CD14-positive monocyte (primary cell): ENCODE data around the gene ZMYND15. TPM values are rescaled to one million over a fixed set of nuclear protein-coding genes. Genes with fewer than 3 reads are reported as not detected.

ENCODE experiments used
- DNase-seq, 3 donors: peaks; one replicate each; pipeline ENCODE4 v3.0.0-alpha.2; 2011 to 2022
- H2AFZ ChIP-seq: 2 replicates; pipeline ENCODE4 v1.6.0; 2012; ENCODE audit warnings: mild to moderate bottlenecking, low read depth, low read length, inconsistent platforms; ENCODE audit not compliant: insufficient read depth, poor library complexity, severe bottlenecking
- H3K27ac ChIP-seq, 2 donors: 1 replicate in 1 of 2; 2 replicates in 1 of 2; pipeline ENCODE4 v1.5.1; 2012 to 2013; ENCODE audit warnings: low read length in 2 of 2, control low read depth in 1 of 2, inconsistent platforms in 1 of 2, low read depth in 1 of 2, mild to moderate bottlenecking in 1 of 2
- H3K27me3 ChIP-seq, 2 donors: one replicate each; pipeline versions ENCODE4 v1.6.0 to v1.6.1; 2011 to 2013; ENCODE audit warnings: low read length in 2 of 2; ENCODE audit not compliant: control insufficient read depth in 2 of 2, insufficient read depth in 2 of 2
- H3K36me3 ChIP-seq, 2 donors: replicated peaks in 1 of 2; 1 replicate in 1 of 2; 2 replicates in 1 of 2; pipeline versions ENCODE4 v1.5.1 to v1.6.1; 2012 to 2013; ENCODE audit warnings: low read length in 2 of 2, control low read depth in 1 of 2, inconsistent platforms in 1 of 2, mild to moderate bottlenecking in 1 of 2; ENCODE audit not compliant: insufficient read depth in 2 of 2, control insufficient read depth in 1 of 2
- H3K4me1 ChIP-seq, 2 donors: 1 replicate in 1 of 2; 2 replicates in 1 of 2; pipeline versions ENCODE4 v1.5.1 to v1.6.1; 2012 to 2013; ENCODE audit warnings: low read length in 2 of 2, control low read depth in 1 of 2, inconsistent platforms in 1 of 2, mild to moderate bottlenecking in 1 of 2, moderate library complexity in 1 of 2; ENCODE audit not compliant: insufficient read depth in 2 of 2, control insufficient read depth in 1 of 2
- H3K4me2 ChIP-seq: replicated peaks from 2 replicates; pipeline ENCODE3; 2012; ENCODE audit warnings: low read length, moderate library complexity, mild to moderate bottlenecking; ENCODE audit not compliant: poor library complexity, severe bottlenecking; ENCODE audit errors: extremely low read depth
- H3K4me3 ChIP-seq, 3 experiments: fragments of 200-600 bp in 1 of 3; sonication (generic) in 1 of 3; replicated peaks in 1 of 3; 1 replicate in 2 of 3; 2 replicates in 1 of 3; pipeline ENCODE4 v1.5.1; 2011 to 2013; ENCODE audit warnings: low read length in 3 of 3, mild to moderate bottlenecking in 3 of 3, control low read depth in 2 of 3, low read depth in 2 of 3, inconsistent platforms in 1 of 3, moderate library complexity in 1 of 3
- H3K79me2 ChIP-seq: 2 replicates; pipeline ENCODE4 v1.6.0; 2012; ENCODE audit warnings: mild to moderate bottlenecking, control low read depth, inconsistent platforms, low read length, moderate library complexity; ENCODE audit not compliant: insufficient read depth
- H3K9ac ChIP-seq: 2 replicates; pipeline ENCODE4 v1.6.0; 2017; ENCODE audit warnings: low read length, mild to moderate bottlenecking; ENCODE audit not compliant: insufficient read depth, poor library complexity, severe bottlenecking
- H3K9me3 ChIP-seq, 2 donors: replicated peaks in 1 of 2; 1 replicate in 1 of 2; 2 replicates in 1 of 2; pipeline versions ENCODE4 v1.5.1 to v1.6.1; 2012 to 2013; ENCODE audit warnings: low read length in 2 of 2, control low read depth in 1 of 2; ENCODE audit not compliant: control insufficient read depth in 1 of 2, insufficient read depth in 1 of 2
- H4K20me1 ChIP-seq: 2 replicates; pipeline ENCODE4 v1.6.0; 2012; ENCODE audit warnings: mild to moderate bottlenecking, low read length, control low read depth, moderate library complexity; ENCODE audit not compliant: insufficient read depth
- H3K27ac Mint-ChIP-seq, 7 donors: one replicate each; pipeline ENCODE4 v1.8.0; 2020; ENCODE audit warnings: mild to moderate bottlenecking in 7 of 7, mixed read lengths in 7 of 7, moderate library complexity in 6 of 7, inconsistent platforms in 2 of 7
- H3K27me3 Mint-ChIP-seq, 3 donors: one replicate each; pipeline ENCODE4 v1.8.0; 2021 to 2022; ENCODE audit warnings: low read depth in 3 of 3, mild to moderate bottlenecking in 3 of 3, mixed read lengths in 3 of 3, moderate library complexity in 3 of 3, inconsistent platforms in 1 of 3
- H3K36me3 Mint-ChIP-seq, 2 donors: one replicate each; pipeline ENCODE4 v1.8.0; 2020; ENCODE audit warnings: mixed read lengths in 2 of 2, inconsistent platforms in 1 of 2, mild to moderate bottlenecking in 1 of 2
- H3K4me1 Mint-ChIP-seq: one replicate; pipeline ENCODE4 v1.8.0; 2020; ENCODE audit warnings: mild to moderate bottlenecking, mixed read lengths
- H3K4me3 Mint-ChIP-seq, 2 donors: one replicate each; pipeline ENCODE4 v1.8.0; 2020; ENCODE audit warnings: mild to moderate bottlenecking in 2 of 2, mixed read lengths in 2 of 2, moderate library complexity in 1 of 2
- H3K9me3 Mint-ChIP-seq, 7 donors: one replicate each; pipeline ENCODE4 v1.8.0; 2020 to 2022; ENCODE audit warnings: mixed read lengths in 7 of 7, mild to moderate bottlenecking in 6 of 7, moderate library complexity in 6 of 7, inconsistent platforms in 2 of 7
- CTCF ChIP-seq: fragments of 200-600 bp; IDR thresholded peaks from one replicate; pipeline ENCODE4 v1.8.0; 2022; ENCODE audit warnings: antibody characterized with exemption, mild to moderate bottlenecking
- WGBS: methylation state at CpG from one replicate; pipeline ENCODE4 v1.1.5; 2013; ENCODE audit warnings: missing lambda C conversion rate; ENCODE audit not compliant: insufficient coverage; 5-methylcytosine and 5-hydroxymethylcytosine counted together
- intact Hi-C, 2 donors: fragments of 100-400 bp; cut with micrococcal nuclease; formaldehyde crosslinking; loops; one replicate each; pipeline versions ENCODE4 v1.15.0 to v1.15.1; 2023
- polyA plus RNA-seq, 3 donors: library from polyadenylated mRNA; depleted of rRNA in 1 of 3; unstranded in 2 of 3; stranded (reverse) in 1 of 3; fragments of 300-500 nt in 2 of 3; fragments of >200 nt in 1 of 3; fragmentation: Illumina TruSeq in 2 of 3; gene quantifications; 1 replicate in 2 of 3; 2 replicates in 1 of 3; pipeline ENCODE4 v1.2.3, GENCODE V29; 2012 to 2021

Gene ZMYND15
- polyA plus RNA-seq, 3 donors = 0.97 to 13.6 (median 1.2) TPM

DNA sequence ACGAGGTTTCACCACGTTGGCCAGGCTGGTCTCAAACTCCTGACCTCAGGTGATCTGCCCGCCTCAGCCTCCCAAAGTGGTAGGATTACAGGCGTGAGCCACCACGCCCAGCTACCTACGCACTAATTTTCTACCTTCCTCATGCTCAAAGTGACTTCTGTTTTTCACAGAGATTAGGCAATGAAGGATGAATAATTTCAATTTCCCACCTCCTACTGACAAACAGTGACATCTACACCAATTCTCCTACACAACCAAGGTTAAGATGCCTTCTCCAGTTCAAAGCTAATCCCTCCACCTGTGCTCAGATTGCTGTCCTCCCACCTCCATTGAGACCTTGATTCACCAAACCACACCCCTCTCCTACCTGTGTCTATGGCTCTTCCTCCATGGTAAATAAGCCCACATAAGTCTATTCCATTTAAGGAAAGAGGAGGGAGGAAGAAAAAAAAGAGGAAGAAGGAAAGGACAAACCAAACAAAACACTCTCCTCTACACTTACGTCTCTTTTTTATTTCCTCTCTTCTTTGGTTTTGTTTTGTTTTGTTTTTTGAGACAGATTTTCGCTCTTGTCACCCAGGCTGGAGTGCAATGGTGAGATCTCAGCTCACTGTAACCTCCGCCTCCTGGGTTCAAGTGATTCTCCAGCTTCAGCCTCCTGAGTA, 13.9 kb upstream of the ZMYND15 start:
- Histone ChIP-seq H3K79me2 (no peaks in the 10 kb centered on the region), H2AFZ (no peak overlapping the region), H3K4me3 (peak overlapping the region in 1 of 3 experiments; percentile 30), H3K4me1 (peaks cover 48 to 63% of the 10 kb centered on the region in 2 donors), H3K9me3 (no peaks in the 10 kb centered on the region), H3K27ac (peak overlapping the region; percentile 83 to 91), H3K36me3 (peaks cover 11 to 12% of the 10 kb centered on the region in 2 donors), H3K27me3 (no peaks in the 10 kb centered on the region), H3K9ac (peak overlapping the region; percentile 35), H4K20me1 (peaks cover 13% of the 10 kb centered on the region), H3K4me2 (peak overlapping the region; percentile 44)
- peaks cover 59% of the 10 kb centered on the region for H3K4me1 Mint-ChIP-seq
- no CpG with 5 or more reads among the region's 9 CpGs for WGBS
- peaks cover 15 to 22% of the 10 kb centered on the region in 2 donors for H3K36me3 Mint-ChIP-seq
- peak; percentile 81 to 87 (median 84) for DNase-seq
- H3K27me3 Mint-ChIP-seq = peaks cover 0 to 3% (median 1%) of the 10 kb centered on the region in 3 donors
- H3K27ac Mint-ChIP-seq = peak overlapping the region; percentile 97 to 100 (median 98)
- H3K4me3 Mint-ChIP-seq = peak overlapping the region; percentile 21 to 78
- peaks cover 0 to 3% (median 0%) of the 10 kb centered on the region in 7 donors for H3K9me3 Mint-ChIP-seq
- intact Hi-C loops = no loop called here
- no peak for TF ChIP-seq CTCF

DNA sequence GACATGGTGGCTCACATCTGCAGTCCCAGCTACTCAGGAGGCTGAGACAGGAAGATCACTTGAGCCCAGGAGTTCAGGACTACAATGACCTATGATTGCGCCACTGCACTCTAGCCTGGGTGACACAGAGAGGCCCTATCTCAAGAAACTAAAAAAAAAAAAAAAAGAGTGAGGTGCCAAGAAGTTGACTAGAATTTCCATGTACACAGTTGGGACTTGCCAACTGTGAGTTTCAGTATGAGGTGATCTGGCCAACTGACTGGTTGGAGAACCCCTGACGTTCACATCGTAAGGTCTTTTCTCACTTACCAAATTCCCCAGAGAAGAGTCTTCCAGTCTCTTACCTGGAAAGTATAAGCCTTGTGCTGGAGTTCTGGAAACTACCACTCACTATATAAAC, 11.5 kb upstream of the ZMYND15 start:
- intact Hi-C loops = no loop called here
- Mint-ChIP-seq H3K27ac (peak overlapping the region; percentile 4 to 99 (median 88)), H3K9me3 (peaks cover 0 to 3% (median 0%) of the 10 kb centered on the region in 7 donors), H3K4me3 (no peak overlapping the region), H3K4me1 (peaks cover 68% of the 10 kb centered on the region), H3K27me3 (peaks cover 0 to 3% (median 1%) of the 10 kb centered on the region in 3 donors), H3K36me3 (peaks cover 6 to 11% of the 10 kb centered on the region in 2 donors)
- peak in 2 of 3 donors; percentile 64 to 90 for DNase-seq
- Histone ChIP-seq H3K4me3 (no peak overlapping the region), H3K9me3 (no peaks in the 10 kb centered on the region), H3K9ac (no peak overlapping the region), H4K20me1 (no peaks in the 10 kb centered on the region), H2AFZ (no peak overlapping the region), H3K4me2 (no peak overlapping the region), H3K27me3 (no peaks in the 10 kb centered on the region), H3K79me2 (no peaks in the 10 kb centered on the region), H3K27ac (peak overlapping the region in 1 of 2 donors; percentile 34), H3K4me1 (peaks cover 66 to 77% of the 10 kb centered on the region in 2 donors), H3K36me3 (no peaks in the 10 kb centered on the region)
- WGBS = no CpG with 5 or more reads among the region's 3 CpGs
- TF ChIP-seq CTCF = no peak
